Measurements from ENCODE around the gene SUSD3.

The SUSD3 gene

DNA sequence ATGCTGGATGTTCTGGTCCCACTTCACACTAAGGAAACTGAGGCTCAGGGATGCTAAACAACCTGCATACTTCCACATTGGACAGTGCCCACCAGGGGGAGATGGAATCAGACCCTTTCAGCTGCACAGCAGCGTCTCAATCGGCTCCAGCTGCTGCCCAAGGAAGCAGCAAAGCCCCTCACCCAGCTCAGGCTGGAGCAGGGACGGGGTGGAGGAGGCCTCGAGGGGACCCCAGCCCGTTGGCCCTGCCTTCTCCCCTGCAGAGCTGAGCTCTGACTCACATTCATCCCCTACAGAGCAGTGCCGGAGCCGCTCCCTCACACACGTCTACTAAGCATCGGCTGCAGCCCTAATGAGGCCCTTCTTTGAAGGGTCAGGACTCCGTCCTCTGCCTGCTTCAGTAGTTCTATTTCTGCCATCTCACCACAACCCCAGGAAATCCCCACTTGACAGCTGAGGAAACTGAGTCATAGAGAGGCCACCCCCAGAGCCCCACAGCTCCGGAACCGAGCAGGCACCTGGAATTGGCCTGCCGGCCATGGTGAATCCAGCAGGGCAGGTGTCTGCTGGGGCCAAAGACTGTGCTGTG, 21.5 kb upstream of the SUSD3 start:
- DNase-seq (ENCODE audit: insufficient read length, low spot score): no peak
- TF ChIP-seq SPI1 (IDR thresholded peaks at IDR 0.05; ENCODE audit: low read depth, low read length) (no peak), TAF1 (IDR thresholded peaks at IDR 0.05; ENCODE audit: low read depth, low read length) (no peak), PAX5 (IDR thresholded peaks at IDR 0.05; ENCODE audit: insufficient read depth, low read length, severe bottlenecking) (no peak), POLR2A (IDR thresholded peaks at IDR 0.05; ENCODE audit: low read depth, low read length) (no peak), POLR2AphosphoS5 (IDR thresholded peaks at IDR 0.05; ENCODE audit: low read depth, low read length) (no peak), POU2F2 (IDR thresholded peaks at IDR 0.05; ENCODE audit: low read depth, low read length) (no peak)
- FAIRE-seq: no peak

DNA sequence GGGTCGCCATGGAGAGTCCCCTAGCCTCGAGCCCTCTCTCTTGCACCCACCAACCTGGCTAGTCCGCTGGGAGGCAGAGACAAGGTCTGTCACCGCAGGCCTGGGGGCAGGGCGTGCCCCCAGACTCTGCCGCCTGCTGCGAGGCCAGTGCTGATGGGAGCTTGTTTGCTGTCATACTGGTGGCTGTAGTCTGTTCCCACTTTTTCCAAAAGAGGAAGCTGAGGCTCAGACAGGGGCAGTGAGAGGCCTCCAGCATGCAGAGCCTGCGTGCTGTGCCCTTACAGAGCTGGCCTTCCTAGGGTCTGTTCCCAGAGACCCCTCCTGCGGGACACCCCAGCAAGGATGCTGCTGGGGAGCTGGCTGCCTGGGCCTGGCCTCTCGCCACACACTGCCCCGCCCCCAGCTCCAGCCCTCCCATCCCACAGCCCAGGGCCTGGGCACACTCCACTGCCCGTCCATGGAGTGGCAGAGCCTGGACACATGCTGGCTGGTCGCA, 21.0 kb upstream of the SUSD3 start:
- no peak for DNase-seq (ENCODE audit: insufficient read length, low spot score)
- no peak for FAIRE-seq
- no peak for TF ChIP-seq POLR2A (IDR thresholded peaks at IDR 0.05; ENCODE audit: low read depth, low read length)
- no peak for TF ChIP-seq POU2F2 (IDR thresholded peaks at IDR 0.05; ENCODE audit: low read depth, low read length)
- no peak for TF ChIP-seq SPI1 (IDR thresholded peaks at IDR 0.05; ENCODE audit: low read depth, low read length)
- 0 out of 2 replicates have a peak, but pooled peaks have one; percentile 26 for TF ChIP-seq POLR2AphosphoS5 (IDR thresholded peaks at IDR 0.05; ENCODE audit: low read depth, low read length)
- TF ChIP-seq TAF1 (IDR thresholded peaks at IDR 0.05; ENCODE audit: low read depth, low read length): no peak
- no peak for TF ChIP-seq PAX5 (IDR thresholded peaks at IDR 0.05; ENCODE audit: insufficient read depth, low read length, severe bottlenecking)

DNA sequence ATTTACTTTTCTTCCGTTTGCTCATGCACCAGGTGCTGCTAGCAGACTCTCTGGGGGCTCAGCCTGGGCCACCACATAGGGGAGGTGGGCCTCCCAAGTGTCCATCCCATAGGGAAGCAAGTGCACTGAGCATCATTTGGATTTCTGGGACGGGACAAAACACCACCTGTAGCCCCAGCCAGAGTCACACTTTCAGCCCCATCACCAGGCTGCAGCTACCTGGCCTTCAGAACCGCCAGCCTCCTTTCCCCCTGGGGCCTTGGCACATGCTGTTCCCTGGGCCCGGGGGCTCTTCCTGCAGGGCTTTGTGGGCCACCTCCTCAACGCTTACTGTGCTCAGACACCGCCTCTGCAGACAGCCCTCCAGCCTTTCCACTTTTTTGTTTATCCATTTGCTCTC, 19.6 kb upstream of the SUSD3 start:
- TF ChIP-seq POU2F2 (IDR thresholded peaks at IDR 0.05; ENCODE audit: low read depth, low read length) (no peak), PAX5 (IDR thresholded peaks at IDR 0.05; ENCODE audit: insufficient read depth, low read length, severe bottlenecking) (no peak), POLR2A (IDR thresholded peaks at IDR 0.05; ENCODE audit: low read depth, low read length) (no peak), TAF1 (IDR thresholded peaks at IDR 0.05; ENCODE audit: low read depth, low read length) (no peak), SPI1 (IDR thresholded peaks at IDR 0.05; ENCODE audit: low read depth, low read length) (no peak), POLR2AphosphoS5 (IDR thresholded peaks at IDR 0.05; ENCODE audit: low read depth, low read length) (no peak)
- no peak for FAIRE-seq
- no peak for DNase-seq (ENCODE audit: insufficient read length, low spot score)

DNA sequence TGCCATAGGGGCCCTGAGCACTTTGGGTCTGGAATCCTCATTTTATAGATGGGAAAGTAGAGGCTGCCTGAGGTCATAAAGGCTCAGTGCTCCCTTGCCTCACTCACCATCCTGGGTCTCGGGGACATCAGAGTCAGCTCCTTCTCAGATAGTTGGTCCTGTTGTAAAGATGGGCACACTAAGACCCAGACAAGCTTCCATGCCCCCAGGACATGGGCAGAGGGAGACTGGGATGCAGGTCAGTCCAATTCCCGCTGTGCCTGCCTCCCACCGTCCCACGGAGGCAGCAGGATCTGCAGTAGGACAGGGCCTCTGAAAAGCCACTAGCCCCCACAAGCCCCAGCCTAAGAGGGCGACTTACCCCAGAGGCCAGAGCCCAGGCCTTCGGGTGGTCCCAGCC, 19.0 kb upstream of the SUSD3 start:
- TF ChIP-seq TAF1 (IDR thresholded peaks at IDR 0.05; ENCODE audit: low read depth, low read length) (no peak), POLR2A (IDR thresholded peaks at IDR 0.05; ENCODE audit: low read depth, low read length) (no peak), PAX5 (IDR thresholded peaks at IDR 0.05; ENCODE audit: insufficient read depth, low read length, severe bottlenecking) (no peak), SPI1 (IDR thresholded peaks at IDR 0.05; ENCODE audit: low read depth, low read length) (no peak), POU2F2 (IDR thresholded peaks at IDR 0.05; ENCODE audit: low read depth, low read length) (no peak), POLR2AphosphoS5 (IDR thresholded peaks at IDR 0.05; ENCODE audit: low read depth, low read length) (no peak)
- FAIRE-seq: no peak
- no peak for DNase-seq (ENCODE audit: insufficient read length, low spot score)

DNA sequence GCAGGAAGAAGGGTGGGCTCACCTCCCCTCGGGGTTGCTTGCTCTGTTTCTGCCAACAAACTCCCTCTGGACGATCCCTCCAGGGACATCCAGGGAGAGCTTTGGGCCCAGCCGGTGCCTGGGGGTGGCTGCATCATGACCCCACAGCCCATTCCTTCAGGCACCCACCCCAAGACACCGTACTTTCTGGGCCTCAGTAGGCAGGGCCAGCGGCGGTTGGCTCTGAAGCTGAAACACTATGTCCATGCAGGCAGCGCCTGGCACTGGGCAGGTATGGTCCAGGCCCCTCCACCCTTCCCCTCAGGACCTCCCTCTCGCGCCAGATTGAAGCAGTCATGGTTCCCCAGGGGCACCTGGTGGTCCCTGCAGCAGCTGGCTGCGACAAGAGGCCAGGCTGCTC, 18.5 kb upstream of the SUSD3 start:
- DNase-seq (ENCODE audit: insufficient read length, low spot score): no peak
- no peak for TF ChIP-seq TAF1 (IDR thresholded peaks at IDR 0.05; ENCODE audit: low read depth, low read length)
- TF ChIP-seq POLR2A (IDR thresholded peaks at IDR 0.05; ENCODE audit: low read depth, low read length): no peak
- no peak for TF ChIP-seq POLR2AphosphoS5 (IDR thresholded peaks at IDR 0.05; ENCODE audit: low read depth, low read length)
- no peak for TF ChIP-seq SPI1 (IDR thresholded peaks at IDR 0.05; ENCODE audit: low read depth, low read length)
- TF ChIP-seq POU2F2 (IDR thresholded peaks at IDR 0.05; ENCODE audit: low read depth, low read length): no peak
- TF ChIP-seq PAX5 (IDR thresholded peaks at IDR 0.05; ENCODE audit: insufficient read depth, low read length, severe bottlenecking): no peak
- FAIRE-seq: no peak

DNA sequence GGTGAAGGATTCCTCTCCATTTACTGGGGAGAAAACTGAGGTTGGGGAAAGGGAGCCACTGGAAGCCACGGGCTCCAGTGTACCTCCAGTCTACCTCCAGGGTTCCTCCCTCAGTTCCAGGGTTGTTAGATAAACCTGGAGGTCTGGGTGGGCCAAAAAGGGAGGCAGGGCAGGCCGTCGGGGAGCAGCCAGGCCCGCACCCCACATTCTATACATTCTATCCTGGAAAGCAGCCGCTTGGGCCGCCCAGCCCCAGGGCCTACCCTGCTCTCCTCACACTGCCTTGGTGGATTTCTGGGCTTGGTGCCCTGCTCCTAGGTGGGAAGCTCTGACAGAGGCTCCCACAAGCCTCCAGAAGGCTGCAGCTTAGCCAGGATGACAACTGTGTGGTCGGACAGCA, 18.1 kb upstream of the SUSD3 start:
- no peak for FAIRE-seq

DNA sequence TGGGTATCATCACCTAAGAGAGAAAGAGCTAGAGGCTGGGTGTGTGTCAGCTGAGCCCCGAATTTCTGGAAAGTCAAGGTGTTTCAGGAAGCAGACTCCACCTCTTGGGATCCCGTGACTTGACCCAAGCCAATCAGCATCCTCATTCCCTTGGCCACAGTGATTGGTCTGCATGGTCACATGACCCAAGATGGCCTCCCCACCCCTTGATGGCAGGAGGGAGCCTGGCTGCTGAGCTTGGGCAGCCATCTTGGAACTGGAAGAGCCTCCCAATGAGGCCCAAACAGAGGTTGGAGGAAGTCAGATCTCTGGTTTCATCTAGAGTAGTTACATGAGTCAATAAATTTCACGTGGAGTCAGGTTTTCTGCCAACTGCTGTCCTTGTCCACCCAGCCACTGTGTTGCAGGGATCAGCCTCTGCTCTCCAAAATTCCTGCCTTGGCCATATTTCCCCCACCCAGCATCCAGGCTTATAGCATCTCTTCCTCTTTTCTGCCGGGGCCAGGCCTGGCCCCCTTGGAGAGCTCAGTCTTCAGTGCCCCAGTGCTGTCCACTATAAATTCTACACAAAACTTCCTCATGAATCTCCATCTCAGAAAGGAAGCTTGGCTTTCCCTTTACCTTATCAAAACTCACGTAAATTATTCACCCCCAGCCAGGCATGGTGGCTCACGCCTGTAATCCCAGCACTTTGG, 17.2 kb upstream of the SUSD3 start:
- no peak for FAIRE-seq
- TF ChIP-seq POU2F2 (IDR thresholded peaks at IDR 0.05; ENCODE audit: low read depth, low read length) (no peak), POLR2A (IDR thresholded peaks at IDR 0.05; ENCODE audit: low read depth, low read length) (no peak), SPI1 (IDR thresholded peaks at IDR 0.05; ENCODE audit: low read depth, low read length) (no peak), POLR2AphosphoS5 (IDR thresholded peaks at IDR 0.05; ENCODE audit: low read depth, low read length) (no peak), PAX5 (IDR thresholded peaks at IDR 0.05; ENCODE audit: insufficient read depth, low read length, severe bottlenecking) (no peak), TAF1 (IDR thresholded peaks at IDR 0.05; ENCODE audit: low read depth, low read length) (no peak)
- DNase-seq (ENCODE audit: insufficient read length, low spot score): no peak

More for the DNA sequence above, 18.1 kb upstream of the SUSD3 start:
- TF ChIP-seq PAX5 (IDR thresholded peaks at IDR 0.05; ENCODE audit: insufficient read depth, low read length, severe bottlenecking): no peak
- TF ChIP-seq POLR2A (IDR thresholded peaks at IDR 0.05; ENCODE audit: low read depth, low read length): no peak
- no peak for TF ChIP-seq POLR2AphosphoS5 (IDR thresholded peaks at IDR 0.05; ENCODE audit: low read depth, low read length)
- TF ChIP-seq SPI1 (IDR thresholded peaks at IDR 0.05; ENCODE audit: low read depth, low read length): no peak
- TF ChIP-seq TAF1 (IDR thresholded peaks at IDR 0.05; ENCODE audit: low read depth, low read length): no peak
- no peak for TF ChIP-seq POU2F2 (IDR thresholded peaks at IDR 0.05; ENCODE audit: low read depth, low read length)
- no peak for DNase-seq (ENCODE audit: insufficient read length, low spot score)

DNA sequence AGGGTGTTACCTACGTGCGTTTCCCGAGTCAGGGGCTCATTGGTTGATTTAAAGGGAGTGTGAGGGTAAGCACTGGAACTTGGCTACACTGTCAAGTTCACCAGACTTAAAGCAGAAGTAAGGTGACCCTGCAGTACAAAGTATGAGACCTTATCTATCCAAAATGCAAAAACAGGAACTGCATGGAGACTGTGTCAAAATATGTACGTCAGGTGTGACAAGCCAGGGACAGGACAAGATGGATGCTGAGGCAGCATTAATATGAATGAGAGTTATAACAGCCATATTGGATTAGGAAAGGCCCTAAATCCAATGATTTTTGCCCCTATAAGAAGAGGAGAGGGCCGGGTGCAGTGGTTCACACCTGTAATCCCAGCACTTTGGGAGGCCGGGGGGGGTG, 15.4 kb upstream of the SUSD3 start:
- DNase-seq (ENCODE audit: insufficient read length, low spot score) (no peak), FAIRE-seq (no peak)
- no peak for TF ChIP-seq POLR2A (IDR thresholded peaks at IDR 0.05; ENCODE audit: low read depth, low read length)
- TF ChIP-seq POU2F2 (IDR thresholded peaks at IDR 0.05; ENCODE audit: low read depth, low read length): no peak
- peak; percentile 63 for TF ChIP-seq SPI1 (IDR thresholded peaks at IDR 0.05; ENCODE audit: low read depth, low read length)

DNA sequence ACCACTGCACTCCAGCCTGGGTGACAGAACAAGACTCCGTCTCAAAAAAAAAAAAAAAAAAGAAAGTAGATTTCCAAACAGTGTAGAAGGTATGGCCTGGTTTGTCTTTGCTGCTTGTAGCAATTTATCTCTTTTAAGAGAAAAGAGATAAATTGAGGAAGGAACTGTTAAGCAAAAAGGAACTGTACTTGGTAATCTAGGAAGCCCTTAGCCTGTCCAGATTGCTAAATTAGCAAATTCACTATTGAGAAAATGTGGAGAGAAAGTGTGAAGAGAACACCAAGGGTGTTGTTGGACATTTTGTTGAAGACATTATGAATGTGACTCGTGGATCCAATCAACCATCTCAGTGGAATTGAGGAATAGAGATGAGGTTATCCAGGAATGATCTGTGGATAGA, 13.0 kb upstream of the SUSD3 start:
- FAIRE-seq (no peak), DNase-seq (ENCODE audit: insufficient read length, low spot score) (no peak)
- TF ChIP-seq SPI1 (IDR thresholded peaks at IDR 0.05; ENCODE audit: low read depth, low read length): no peak
- TF ChIP-seq POLR2A (IDR thresholded peaks at IDR 0.05; ENCODE audit: low read depth, low read length): no peak
- no peak for TF ChIP-seq POU2F2 (IDR thresholded peaks at IDR 0.05; ENCODE audit: low read depth, low read length)
- no peak for TF ChIP-seq TAF1 (IDR thresholded peaks at IDR 0.05; ENCODE audit: low read depth, low read length)
- no peak for TF ChIP-seq PAX5 (IDR thresholded peaks at IDR 0.05; ENCODE audit: insufficient read depth, low read length, severe bottlenecking)
- no peak for TF ChIP-seq POLR2AphosphoS5 (IDR thresholded peaks at IDR 0.05; ENCODE audit: low read depth, low read length)

Measured in GM12891 (cell line).